Mesodermal cell (in vitro differentiated cells): ENCODE measurements around the gene ARRDC5.
"Not testable (repeated sequence)": the region's sequence is repeated elsewhere in the genome, so short reads cannot be mapped to it uniquely, and the experiment has no call there.

Source experiments
- H3K27ac ChIP-seq: 2 replicates; pipeline ENCODE4 v1.7.0; 2013; ENCODE audit warnings: mild to moderate bottlenecking, low read depth, low read length, moderate library complexity; ENCODE audit not compliant: severe bottlenecking
- H3K36me3 ChIP-seq: 2 replicates; pipeline ENCODE4 v1.7.1; 2013; ENCODE audit warnings: mild to moderate bottlenecking, low read length, moderate library complexity; ENCODE audit not compliant: control insufficient read depth, insufficient read depth
- H3K4me1 ChIP-seq: one replicate; pipeline ENCODE4 v1.7.1; 2013; ENCODE audit warnings: mild to moderate bottlenecking, low read length; ENCODE audit not compliant: insufficient read depth, control insufficient read depth, poor library complexity, severe bottlenecking
- H3K4me3 ChIP-seq: 2 replicates; pipeline ENCODE4 v1.7.0; 2013; ENCODE audit warnings: low read length, control low read depth, mild to moderate bottlenecking; ENCODE audit not compliant: insufficient read depth, poor library complexity, severe bottlenecking; ENCODE audit errors: extremely low read depth
- H3K9me3 ChIP-seq: 2 replicates; pipeline ENCODE4 v1.7.1; 2013; ENCODE audit warnings: mild to moderate bottlenecking, low read length, moderate library complexity; ENCODE audit not compliant: control insufficient read depth
- WGBS, 2 experiments: methylation state at CpG; one replicate each; pipeline ENCODE4 v1.1.5; 2013; ENCODE audit warnings: missing lambda C conversion rate in 2 of 2; ENCODE audit not compliant: insufficient coverage in 2 of 2; 5-methylcytosine and 5-hydroxymethylcytosine counted together

Gene ARRDC5

DNA sequence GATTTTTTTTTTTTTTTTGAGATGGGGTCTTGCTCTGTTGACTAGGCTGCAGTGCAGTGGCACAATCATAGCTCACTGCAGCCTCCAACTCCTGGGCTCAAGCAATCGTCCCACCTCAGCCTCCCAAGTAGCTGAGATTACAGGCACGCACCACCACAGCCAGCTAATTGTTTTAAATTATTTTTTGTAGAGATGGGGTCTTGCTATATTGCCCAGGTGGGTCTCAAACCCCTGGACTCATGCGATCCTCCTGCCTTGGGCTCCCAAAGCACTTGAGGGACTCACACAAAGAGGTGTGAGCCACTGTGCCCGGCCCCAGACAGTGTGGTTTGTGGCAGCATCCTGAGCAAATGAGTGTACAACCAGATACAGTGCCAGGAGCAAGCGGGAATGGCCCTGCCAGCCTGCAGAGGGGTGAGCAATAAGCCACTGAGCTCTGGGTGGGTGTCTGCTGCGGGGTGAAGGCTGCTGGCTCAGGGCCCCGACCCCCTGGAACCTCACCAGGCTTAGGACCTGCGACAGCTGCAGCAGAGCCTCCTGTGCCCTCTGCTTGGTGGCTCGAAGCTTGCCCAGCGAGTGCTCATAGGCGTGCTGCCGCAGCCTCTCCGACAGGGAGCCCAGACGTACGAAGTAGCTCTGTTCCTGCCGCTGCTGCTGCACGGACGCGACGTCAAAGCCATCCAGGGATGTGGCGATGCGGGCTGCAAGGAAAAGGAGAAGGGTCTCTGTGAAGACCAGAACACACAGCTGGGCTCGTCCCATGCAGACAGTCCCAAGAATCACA lies 55.3 kb downstream of the ARRDC5 start:
- H3K36me3 ChIP-seq, result peaks cover 90% of the 10 kb centered on the region
- 97% methylated on average over 17 to 21 of the region's 23 CpGs for WGBS, 2 experiments
- H3K27ac ChIP-seq, result no peak overlapping the region
- no peak overlapping the region for H3K4me3 ChIP-seq
- H3K4me1 ChIP-seq, result no peaks in the 10 kb centered on the region
- no peaks in the 10 kb centered on the region for H3K9me3 ChIP-seq

DNA sequence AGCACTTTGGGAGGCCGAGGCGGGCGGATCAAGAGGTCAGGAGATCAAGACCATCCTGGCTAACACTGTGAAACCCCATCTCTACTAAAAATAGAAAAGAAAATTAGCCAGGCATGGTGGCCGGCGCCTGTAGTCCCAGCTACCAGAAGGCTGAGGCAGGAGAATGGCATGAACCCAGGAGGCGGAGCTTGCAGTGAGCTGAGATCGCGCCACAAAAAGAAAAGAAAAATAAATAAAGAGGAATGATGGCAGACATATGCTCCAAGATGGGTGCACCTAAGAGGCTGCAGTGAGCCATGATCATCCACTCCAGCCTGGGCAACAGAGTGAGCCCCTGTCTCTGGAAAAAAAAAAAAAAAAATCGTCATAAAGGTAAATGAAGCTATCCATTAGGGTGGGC lies 56.7 kb downstream of the ARRDC5 start:
- not testable (repeated sequence) for H3K4me1 ChIP-seq, H3K4me3 ChIP-seq, H3K9me3 ChIP-seq, H3K27ac ChIP-seq
- 97 to 100% methylated on average over 3 to 5 of the region's 9 CpGs for WGBS, 2 experiments
- H3K36me3 ChIP-seq, result peaks cover 89% of the 10 kb centered on the region

DNA sequence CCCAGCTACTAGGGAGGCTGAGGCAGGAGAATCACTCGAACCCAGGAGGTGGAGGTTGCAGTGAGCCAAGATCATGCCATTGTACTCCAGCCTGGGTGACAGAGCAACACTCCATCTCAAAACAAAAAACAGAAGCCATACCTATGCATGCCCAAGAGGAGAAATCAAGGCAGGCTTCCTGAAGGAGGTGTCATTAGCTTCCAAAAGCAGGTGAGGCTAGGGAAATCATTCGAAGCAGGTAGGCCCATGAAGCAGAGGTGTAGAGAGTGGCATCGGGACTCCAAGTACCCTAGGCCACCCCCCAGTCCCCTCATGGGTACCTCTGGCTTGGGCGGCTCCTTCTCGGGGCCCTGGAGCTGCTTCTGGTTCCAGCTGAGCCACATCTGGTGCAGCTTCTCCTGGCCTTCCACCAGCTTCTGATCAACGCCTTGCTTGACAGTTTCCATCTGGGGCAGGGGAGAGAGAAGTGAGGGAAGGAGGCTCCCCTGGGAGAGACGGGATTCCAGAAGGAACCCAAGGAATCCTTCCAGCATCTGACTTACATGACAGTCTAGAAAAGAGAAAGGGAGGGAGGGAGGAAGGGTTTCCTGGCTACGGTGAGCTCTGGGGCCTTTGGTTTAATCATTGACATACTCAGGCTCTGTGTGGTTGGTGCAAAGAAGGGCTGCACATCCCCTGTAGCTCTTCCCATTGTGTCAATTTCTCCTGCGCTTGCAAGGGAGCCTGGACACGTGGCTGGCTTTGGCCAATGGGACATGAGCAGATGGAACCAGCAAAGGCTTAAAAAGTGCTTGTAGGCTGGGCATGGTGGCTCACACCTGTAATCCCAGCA lies 58.1 kb downstream of the ARRDC5 start:
- Histone ChIP-seq H3K27ac (no peak overlapping the region), H3K4me3 (no peak overlapping the region), H3K9me3 (no peaks in the 10 kb centered on the region), H3K4me1 (no peaks in the 10 kb centered on the region), H3K36me3 (peaks cover 89% of the 10 kb centered on the region)
- WGBS, 2 experiments, result 90 to 97% methylated on average over 7 of the region's 10 CpGs

DNA sequence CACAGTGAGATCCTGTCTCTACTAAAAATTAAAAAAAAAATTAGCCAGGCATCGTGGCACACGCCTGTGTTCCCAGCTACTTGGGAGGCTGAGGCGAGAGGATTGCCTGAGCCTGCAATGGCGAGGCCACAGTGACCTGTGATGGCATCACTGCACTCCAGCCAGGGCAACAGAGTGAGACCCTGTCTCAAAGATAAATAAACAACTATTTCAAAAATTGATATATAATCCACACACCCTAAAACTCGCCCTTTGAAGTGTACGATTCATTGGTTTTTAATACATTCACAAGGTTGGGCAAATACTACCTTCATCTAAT lies 59.1 kb downstream of the ARRDC5 start:
- H3K4me1 ChIP-seq, result no peaks in the 10 kb centered on the region
- no peak overlapping the region for H3K27ac ChIP-seq
- H3K36me3 ChIP-seq, result peaks cover 88% of the 10 kb centered on the region
- no peaks in the 10 kb centered on the region for H3K9me3 ChIP-seq
- 92 to 96% methylated on average over 6 of the region's 6 CpGs for WGBS, 2 experiments
- no peak overlapping the region for H3K4me3 ChIP-seq
